ENCODE results near the gene DCAF17. TPM values are rescaled to one million over a fixed set of nuclear protein-coding genes. Genes with fewer than 3 reads are reported as not detected.

Gene DCAF17
- total RNA-seq, 1 donor from 2014 or later, result 16.2 TPM

GRCh38 chr2:171509945-171510731, 76.1 kb downstream of the DCAF17 start:
- no peak for DNase-seq (ENCODE audit: low spot score)
- Mint-ChIP-seq H3K9me3 (ENCODE audit: unreplicated experiment) (no peaks in the 10 kb centered on the region), H3K36me3 (ENCODE audit: low read depth, unreplicated experiment) (no peaks in the 10 kb centered on the region), H3K4me3 (ENCODE audit: unreplicated experiment) (no peak overlapping the region), H3K27ac (ENCODE audit: unreplicated experiment) (no peak overlapping the region), H3K4me1 (ENCODE audit: unreplicated experiment) (peaks cover 10% of the 10 kb centered on the region), H3K27me3 (ENCODE audit: unreplicated experiment) (no peaks in the 10 kb centered on the region)
- no peak for TF ChIP-seq CTCF (IDR thresholded peaks at IDR 0.05; ENCODE audit: unreplicated experiment)

GRCh38 chr2:171512014-171512413, 78.0 kb downstream of the DCAF17 start:
- H3K4me1 Mint-ChIP-seq (ENCODE audit: unreplicated experiment), result peaks cover 10% of the 10 kb centered on the region
- no peaks in the 10 kb centered on the region for H3K9me3 Mint-ChIP-seq (ENCODE audit: unreplicated experiment)
- no peak for DNase-seq (ENCODE audit: low spot score)
- no peak overlapping the region for H3K4me3 Mint-ChIP-seq (ENCODE audit: unreplicated experiment)
- no peak overlapping the region for H3K27ac Mint-ChIP-seq (ENCODE audit: unreplicated experiment)
- H3K36me3 Mint-ChIP-seq (ENCODE audit: low read depth, unreplicated experiment), result no peaks in the 10 kb centered on the region
- H3K27me3 Mint-ChIP-seq (ENCODE audit: unreplicated experiment), result no peaks in the 10 kb centered on the region
- no peak for TF ChIP-seq CTCF (IDR thresholded peaks at IDR 0.05; ENCODE audit: unreplicated experiment)

GRCh38 chr2:171512683-171513195, 78.7 kb downstream of the DCAF17 start:
- H3K27ac Mint-ChIP-seq (ENCODE audit: unreplicated experiment), result no peak overlapping the region
- H3K4me1 Mint-ChIP-seq (ENCODE audit: unreplicated experiment), result peaks cover 10% of the 10 kb centered on the region
- no peak overlapping the region for H3K4me3 Mint-ChIP-seq (ENCODE audit: unreplicated experiment)
- no peaks in the 10 kb centered on the region for H3K9me3 Mint-ChIP-seq (ENCODE audit: unreplicated experiment)
- no peak for TF ChIP-seq CTCF (IDR thresholded peaks at IDR 0.05; ENCODE audit: unreplicated experiment)
- DNase-seq (ENCODE audit: low spot score), result no peak
- no peaks in the 10 kb centered on the region for H3K27me3 Mint-ChIP-seq (ENCODE audit: unreplicated experiment)
- peaks cover 3% of the 10 kb centered on the region for H3K36me3 Mint-ChIP-seq (ENCODE audit: low read depth, unreplicated experiment)

GRCh38 chr2:171513719-171514160, 79.7 kb downstream of the DCAF17 start:
- Mint-ChIP-seq H3K4me3 (ENCODE audit: unreplicated experiment) (no peak overlapping the region), H3K4me1 (ENCODE audit: unreplicated experiment) (peaks cover 10% of the 10 kb centered on the region), H3K9me3 (ENCODE audit: unreplicated experiment) (no peaks in the 10 kb centered on the region), H3K27ac (ENCODE audit: unreplicated experiment) (no peak overlapping the region), H3K27me3 (ENCODE audit: unreplicated experiment) (no peaks in the 10 kb centered on the region), H3K36me3 (ENCODE audit: low read depth, unreplicated experiment) (peaks cover 3% of the 10 kb centered on the region)
- no peak for DNase-seq (ENCODE audit: low spot score)
- no peak for TF ChIP-seq CTCF (IDR thresholded peaks at IDR 0.05; ENCODE audit: unreplicated experiment)

- H3K36me3 Mint-ChIP-seq (ENCODE audit: low read depth, unreplicated experiment), result peaks cover 3% of the 10 kb centered on the region
- no peak overlapping the region for H3K27ac Mint-ChIP-seq (ENCODE audit: unreplicated experiment)
- TF ChIP-seq CTCF (IDR thresholded peaks at IDR 0.05; ENCODE audit: unreplicated experiment), result no peak
- H3K4me3 Mint-ChIP-seq (ENCODE audit: unreplicated experiment), result no peak overlapping the region
- H3K4me1 Mint-ChIP-seq (ENCODE audit: unreplicated experiment), result peaks cover 10% of the 10 kb centered on the region
- no peaks in the 10 kb centered on the region for H3K9me3 Mint-ChIP-seq (ENCODE audit: unreplicated experiment)
- no peak for DNase-seq (ENCODE audit: low spot score)
- H3K27me3 Mint-ChIP-seq (ENCODE audit: unreplicated experiment), result no peaks in the 10 kb centered on the region
These were observed 81.0 kb downstream of the DCAF17 start for GRCh38 chr2:171514908-171515582.

Measured in endothelial cell (in vitro differentiated cells).